ENCODE measurements around the gene ERC2.

DNA sequence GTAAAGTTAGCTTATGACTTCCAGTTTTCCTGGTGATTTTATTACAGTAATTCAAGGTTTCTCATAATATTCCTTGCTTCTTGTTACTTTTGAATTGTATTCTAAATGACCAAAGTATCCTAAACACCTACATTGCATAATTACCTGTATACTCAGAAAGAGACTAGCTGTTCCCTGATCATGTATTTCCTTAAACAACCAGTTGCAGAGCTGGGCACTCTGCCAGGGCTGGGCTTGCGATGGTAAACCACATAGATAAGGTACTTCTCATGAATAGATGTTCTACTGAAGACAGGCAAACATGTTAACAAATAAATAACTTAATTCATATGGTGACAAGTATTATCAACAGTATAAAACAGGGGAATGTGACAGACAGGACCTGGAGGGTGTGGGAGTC, 838.8 kb downstream of the ERC2 start:
- TF ChIP-seq GATA2 (IDR thresholded peaks at IDR 0.05; ENCODE audit: low read depth, low read length) (no peak), GATA3 (IDR thresholded peaks at IDR 0.05; ENCODE audit: low read depth, low read length) (no peak)

All from SH-SY5Y (cell line).